ENCODE measurements around the gene SAFB2. TPM values are rescaled to one million over a fixed set of nuclear protein-coding genes. Genes with fewer than 3 reads are reported as not detected.

The SAFB2 gene
- total RNA-seq, 1 experiment from 2014 or later = 76.1 TPM

- no CpG with 5 or more reads among the region's 24 CpGs for WGBS (ENCODE audit: extremely low coverage, insufficient read length, low lambda C conversion rate)
- peaks cover 43 to 90% (median 78%) of the 10 kb centered on the region in 3 experiments for H3K36me3 Mint-ChIP-seq (ENCODE audit: insufficient read depth in 1 of 3, low read depth in 3 of 3)
- H2BK12ac ChIP-seq (ENCODE audit: insufficient read length, low read depth, low read length) = no peak overlapping the region
- no peak overlapping the region for H3K18ac ChIP-seq (ENCODE audit: insufficient read length, low read depth, low read length)
- H2BK120ac ChIP-seq (ENCODE audit: low read depth, low read length, poor library complexity, severe bottlenecking) = no peak overlapping the region
- no peaks in the 10 kb centered on the region for H4K20me1 ChIP-seq (ENCODE audit: control insufficient read depth, insufficient read depth, insufficient read length)
- peaks cover 5% of the 10 kb centered on the region for H3K79me1 ChIP-seq (ENCODE audit: insufficient read depth, low read depth, low read length, poor library complexity, severe bottlenecking)
- no peak overlapping the region for H3T11ph ChIP-seq (ENCODE audit: low read length)
- H2BK5ac ChIP-seq (ENCODE audit: insufficient read length, low read length) = no peak overlapping the region
- no peak for DNase-seq
- H2BK20ac ChIP-seq (ENCODE audit: low read depth, low read length, poor library complexity, severe bottlenecking) = no peak overlapping the region
- H3K9me3 ChIP-seq (ENCODE audit: control insufficient read depth, low read depth, low read length) = no peaks in the 10 kb centered on the region
- H3K9me3 Mint-ChIP-seq = no peaks in the 10 kb centered on the region; a peak in 1 of 5 replicates
- H3K79me2 ChIP-seq (ENCODE audit: insufficient read depth, low read length) = no peaks in the 10 kb centered on the region
- H3K4me3 Mint-ChIP-seq = no peak overlapping the region
- H2BK15ac ChIP-seq (ENCODE audit: low read depth, low read length) = no peak overlapping the region
- no peak overlapping the region for H3K4ac ChIP-seq (ENCODE audit: low read depth, low read length)
- no peaks in the 10 kb centered on the region; the same call in 1 of the 2 replicates for H3K4me1 ChIP-seq (ENCODE audit: insufficient read depth, low read length)
- H3K14ac ChIP-seq (ENCODE audit: insufficient read depth, low read length) = no peak overlapping the region
- no peak overlapping the region for H3K23ac ChIP-seq (ENCODE audit: insufficient read length, low read depth, low read length)
- no peak overlapping the region for H4K8ac ChIP-seq (replicated peaks; ENCODE audit: insufficient read length, low read depth, low read length)
- no peak overlapping the region for H2AK5ac ChIP-seq (ENCODE audit: insufficient read length, low read length)
- H4K91ac ChIP-seq (ENCODE audit: insufficient read length, low read depth, low read length) = no peak overlapping the region
- H3K9ac ChIP-seq (ENCODE audit: extremely low read depth, insufficient read length, low read length) = no peak overlapping the region
- H3K27ac Mint-ChIP-seq = peak overlapping the region in 2 of 3 experiments; percentile 52 to 80; a peak in 2 of 7 replicates
- H4K5ac ChIP-seq (ENCODE audit: insufficient read length, low read depth, low read length) = no peak overlapping the region
- no peaks in the 10 kb centered on the region for H3K23me2 ChIP-seq (ENCODE audit: insufficient read length, low read depth, low read length, poor library complexity, severe bottlenecking)
- H3K27me3 ChIP-seq (ENCODE audit: insufficient read depth, low read length) = no peaks in the 10 kb centered on the region
- no peaks in the 10 kb centered on the region for H3K27me3 Mint-ChIP-seq (ENCODE audit: low read depth)
- H3K27ac ChIP-seq (ENCODE audit: insufficient read length, low read depth, low read length) = no peak overlapping the region
- H3K56ac ChIP-seq (ENCODE audit: insufficient read length, low read depth, low read length) = no peak overlapping the region
- peaks cover 2 to 6% of the 10 kb centered on the region in 2 experiments; a peak in 3 of 4 replicates for H3K4me1 Mint-ChIP-seq
- no peak overlapping the region for H2AFZ ChIP-seq (ENCODE audit: low read length)
- TF ChIP-seq CTCF (conservative IDR thresholded peaks at IDR 0.05) = no peak
- no peak overlapping the region for H3K4me2 ChIP-seq (ENCODE audit: insufficient read depth, insufficient read length, low read length)
Measured at GRCh38 chr19:5592531-5593342, 29.8 kb downstream of the SAFB2 start.
